Psoas muscle (tissue), 8 donors: ENCODE data around the gene OR7E24. TPM values are rescaled to one million over a fixed set of nuclear protein-coding genes. Genes with fewer than 3 reads are reported as not detected.

ENCODE experiments used
- ATAC-seq, 4 donors: fragments of 200-7000 bp; cut with Tn5 transposase; one replicate each; pipeline ENCODE4 v1.9.1; 2020; ENCODE audit warnings: moderate library complexity in 3 of 4, mild to moderate bottlenecking in 2 of 4
- DNase-seq, 2 donors: peaks; one replicate each; pipeline ENCODE4 v3.0.0-alpha.2; 2020
- H3K27ac ChIP-seq: fragments of 200-600 bp; one replicate; pipeline ENCODE4 v1.8.0; 2022
- H3K27me3 ChIP-seq, 3 donors: fragments of 200-600 bp in 1 of 3; one replicate each; pipeline versions ENCODE4 v1.6.1 to v1.8.0; 2013 to 2022; ENCODE audit warnings: low read length in 2 of 3, mild to moderate bottlenecking in 2 of 3, moderate library complexity in 1 of 3; ENCODE audit not compliant: insufficient read depth in 3 of 3
- H3K36me3 ChIP-seq, 2 donors: fragments of 200-600 bp in 1 of 2; one replicate each; pipeline versions ENCODE4 v1.6.1 to v1.8.0; 2013 to 2022; ENCODE audit warnings: low read depth in 1 of 2, mild to moderate bottlenecking in 1 of 2, moderate library complexity in 1 of 2; ENCODE audit not compliant: insufficient read depth in 1 of 2
- H3K4me1 ChIP-seq: fragments of 200-600 bp; one replicate; pipeline ENCODE4 v1.8.0; 2022
- H3K4me3 ChIP-seq: fragments of 200-600 bp; one replicate; pipeline ENCODE4 v1.8.0; 2022; ENCODE audit warnings: mild to moderate bottlenecking
- H3K9me3 ChIP-seq: fragments of 200-600 bp; one replicate; pipeline ENCODE4 v1.8.0; 2022
- whole genome bisulfite sequencing, 3 donors: extraction: QIAGEN DNeasy Blood & Tissue Kit; methylation state at CpG; one replicate each; pipeline versions ENCODE4 v1.1.6 to v1.1.7; 2013; 5-methylcytosine and 5-hydroxymethylcytosine counted together
- intact Hi-C, 2 donors: fragments of 100-400 bp; cut with DNase I; formaldehyde crosslinking; loops; one replicate each; pipeline versions ENCODE4 v1.11.0 to v1.14.2; 2022
- polyA plus RNA-seq, 3 donors: library from polyadenylated mRNA; stranded (reverse); fragments of 200-250 nt; gene quantifications; one replicate each; pipeline ENCODE4 v1.2.3, GENCODE V29; 2013
- total RNA-seq, 4 donors: library from RNA; stranded (reverse); fragmentation: NEBNext Ultra II Directional in 2 of 4; extraction: Animal tissue kit (Norgen Biotek cat#: 25700) in 2 of 4; gene quantifications; one replicate each; pipeline versions ENCODE4 v1.2.1 to v1.2.4, GENCODE V29; 2021 to 2023
- TF ChIP-seq, protein P1 (sequence below): fragments of 200-600 bp; IDR thresholded peaks from one replicate; pipeline ENCODE4 v1.8.0; 2022; ENCODE audit warnings: antibody characterized with exemption
- donor health status: healthy with polysubstance abuse.
- donor health status: DM: no; HTN: no; CAD: no; lungs with moderate emphysema.
- donor health status: Bipolar disorder and iron deficiency.
- donor health status: healthy.
- donor health status: DM: yes; HTN: yes; CAD: no.
- donor health status: DM: no; HTN: no; CAD: no.
- donor health status: DM: no; HTN: no; CAD: no.
- donor health status: DM: yes; HTN: yes; CAD: no.

Gene OR7E24
- total and polyA plus RNA-seq, 7 donors: not detected

- H3K4me1 ChIP-seq: no peaks in the 10 kb centered on the region
- H3K36me3 ChIP-seq: peaks cover 3 to 10% of the 10 kb centered on the region in 2 donors
- intact Hi-C loops: no loop called here
- H3K27me3 ChIP-seq: no peaks in the 10 kb centered on the region
- TF ChIP-seq, protein P1, sequence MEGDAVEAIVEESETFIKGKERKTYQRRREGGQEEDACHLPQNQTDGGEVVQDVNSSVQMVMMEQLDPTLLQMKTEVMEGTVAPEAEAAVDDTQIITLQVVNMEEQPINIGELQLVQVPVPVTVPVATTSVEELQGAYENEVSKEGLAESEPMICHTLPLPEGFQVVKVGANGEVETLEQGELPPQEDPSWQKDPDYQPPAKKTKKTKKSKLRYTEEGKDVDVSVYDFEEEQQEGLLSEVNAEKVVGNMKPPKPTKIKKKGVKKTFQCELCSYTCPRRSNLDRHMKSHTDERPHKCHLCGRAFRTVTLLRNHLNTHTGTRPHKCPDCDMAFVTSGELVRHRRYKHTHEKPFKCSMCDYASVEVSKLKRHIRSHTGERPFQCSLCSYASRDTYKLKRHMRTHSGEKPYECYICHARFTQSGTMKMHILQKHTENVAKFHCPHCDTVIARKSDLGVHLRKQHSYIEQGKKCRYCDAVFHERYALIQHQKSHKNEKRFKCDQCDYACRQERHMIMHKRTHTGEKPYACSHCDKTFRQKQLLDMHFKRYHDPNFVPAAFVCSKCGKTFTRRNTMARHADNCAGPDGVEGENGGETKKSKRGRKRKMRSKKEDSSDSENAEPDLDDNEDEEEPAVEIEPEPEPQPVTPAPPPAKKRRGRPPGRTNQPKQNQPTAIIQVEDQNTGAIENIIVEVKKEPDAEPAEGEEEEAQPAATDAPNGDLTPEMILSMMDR: no peak
- no peak overlapping the region for H3K27ac ChIP-seq
- ATAC-seq (no peak), DNase-seq (no peak)
- 94 to 97% (median 94%) methylated on average over 2 of the region's 2 CpGs for WGBS, 3 donors
- no peak overlapping the region for H3K4me3 ChIP-seq
- H3K9me3 ChIP-seq: peaks cover 66% of the 10 kb centered on the region
Measured at GRCh38 chr19:9289231-9289884, 38.6 kb downstream of the OR7E24 start.

DNA sequence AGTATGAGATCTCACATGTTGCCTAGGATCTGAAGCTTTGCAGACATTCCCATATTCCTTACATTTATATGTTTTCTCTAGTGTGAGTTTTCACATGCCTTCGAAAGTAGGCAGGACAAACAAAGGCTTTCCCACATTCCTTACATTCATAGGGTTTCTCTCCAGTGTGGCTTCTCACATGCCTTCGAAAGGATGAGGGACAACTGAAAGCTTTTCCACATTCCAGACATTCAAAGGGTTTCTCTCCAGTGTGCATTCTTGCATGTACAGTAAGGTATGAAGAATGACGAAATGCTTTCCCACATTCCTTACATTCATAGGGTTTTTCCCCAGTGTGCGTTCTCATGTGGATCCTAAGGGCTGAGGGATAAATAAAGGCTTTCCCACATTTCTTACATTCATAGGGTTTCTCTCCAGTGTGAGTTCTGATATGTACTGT is 44.7 kb downstream of the OR7E24 start:
- no peak for ATAC-seq
- Histone ChIP-seq H3K4me3 (no peak overlapping the region), H3K27ac (no peak overlapping the region), H3K36me3 (peaks cover 28 to 68% of the 10 kb centered on the region in 2 donors), H3K27me3 (no peaks in the 10 kb centered on the region), H3K9me3 (peaks cover 83% of the 10 kb centered on the region), H3K4me1 (no peaks in the 10 kb centered on the region)
- intact Hi-C loops: no loop called here
- TF ChIP-seq, protein P1: no peak
- DNase-seq: no peak
- 92 to 96% (median 95%) methylated on average over 4 of the region's 4 CpGs for WGBS, 3 donors

GRCh38 chr19:9296336-9296735 is 45.6 kb downstream of the OR7E24 start:
- peaks cover 78% of the 10 kb centered on the region for H3K9me3 ChIP-seq
- H3K4me3 ChIP-seq: no peak overlapping the region
- H3K4me1 ChIP-seq: no peaks in the 10 kb centered on the region
- WGBS, 3 donors: 91 to 98% (median 92%) methylated on average over 2 of the region's 2 CpGs
- H3K36me3 ChIP-seq: peaks cover 34 to 77% of the 10 kb centered on the region in 2 donors
- no peaks in the 10 kb centered on the region for H3K27me3 ChIP-seq
- intact Hi-C loops: no loop called here
- ATAC-seq (no peak), DNase-seq (no peak)
- TF ChIP-seq, protein P1: no peak
- H3K27ac ChIP-seq: no peak overlapping the region

Other genes starting within 250 kb of the OR7E24 start
- gene MUC16, start 240.5 kb upstream of the OR7E24 start, total RNA-seq: under 1 TPM in 3 of 4 donors, not detected in 1; under 0.01 to 0.37 (median 0.02) TPM
- gene MUC16, start 240.5 kb upstream of the OR7E24 start, polyA plus RNA-seq: under 1 TPM in 2 of 3 donors, not detected in 1; 0.01 TPM
- gene OR1M1, start 163.9 kb upstream of the OR7E24 start, total RNA-seq: not detected
- not detected for gene OR1M1, start 163.9 kb upstream of the OR7E24 start, polyA plus RNA-seq
- gene OR7G2, start 143.5 kb upstream of the OR7E24 start, total RNA-seq: not detected
- not detected for gene OR7G2, start 143.5 kb upstream of the OR7E24 start, polyA plus RNA-seq
- not detected for gene OR7G1, start 135.2 kb upstream of the OR7E24 start, total RNA-seq
- not detected for gene OR7G1, start 135.2 kb upstream of the OR7E24 start, polyA plus RNA-seq
- gene OR7G3, start 124.0 kb upstream of the OR7E24 start, total RNA-seq: not detected
- not detected for gene OR7G3, start 124.0 kb upstream of the OR7E24 start, polyA plus RNA-seq
- 10 to 100 TPM; 13.7 to 23.6 (median 16.9) TPM for gene ZNF317, start 110.5 kb upstream of the OR7E24 start, total RNA-seq
- gene ZNF317, start 110.5 kb upstream of the OR7E24 start, polyA plus RNA-seq: 10 to 100 TPM; 14.3 to 22.5 (median 14.6) TPM
- gene OR7D2, start 72.0 kb upstream of the OR7E24 start, total RNA-seq: under 1 TPM in 1 of 4 donors, not detected in 3; 0.24 TPM
- gene OR7D2, start 72.0 kb upstream of the OR7E24 start, polyA plus RNA-seq: under 1 TPM; 0.03 to 0.09 (median 0.03) TPM
- gene OR7D4, start 31.3 kb upstream of the OR7E24 start, total RNA-seq: not detected
- not detected for gene OR7D4, start 31.3 kb upstream of the OR7E24 start, polyA plus RNA-seq
- 1 to 10 TPM; 1.5 to 2.9 (median 2.4) TPM for gene ZNF699, start 58.9 kb downstream of the OR7E24 start, total RNA-seq
- gene ZNF699, start 58.9 kb downstream of the OR7E24 start, polyA plus RNA-seq: 1 to 10 TPM in 2 of 3 donors, under 1 TPM in 1; 0.15 to 1.8 (median 1.0) TPM
- gene ZNF559, start 73.2 kb downstream of the OR7E24 start, total RNA-seq: 1 to 10 TPM; 1.5 to 8.6 (median 3.2) TPM
- 1 to 10 TPM; 2.6 to 4.4 (median 2.7) TPM for gene ZNF559, start 73.2 kb downstream of the OR7E24 start, polyA plus RNA-seq
- 1 to 10 TPM in 1 of 4 donors, under 1 TPM in 2, not detected in 1; 0.25 to 1.7 (median 0.34) TPM for gene ZNF177, start 112.1 kb downstream of the OR7E24 start, total RNA-seq
- gene ZNF177, start 112.1 kb downstream of the OR7E24 start, polyA plus RNA-seq: under 1 TPM; 0.17 to 0.33 (median 0.29) TPM
- gene ZNF266, start 184.6 kb downstream of the OR7E24 start, total RNA-seq: 1 to 10 TPM; 4.1 to 8.1 (median 5.4) TPM
- gene ZNF266, start 184.6 kb downstream of the OR7E24 start, polyA plus RNA-seq: 1 to 10 TPM; 5.7 to 7.0 (median 6.2) TPM
- under 1 TPM in 1 of 4 donors, not detected in 3; 0.48 TPM for gene ZNF560, start 247.7 kb downstream of the OR7E24 start, total RNA-seq
- gene ZNF560, start 247.7 kb downstream of the OR7E24 start, polyA plus RNA-seq: under 1 TPM in 2 of 3 donors, not detected in 1; 0.01 to 0.04 TPM